NOMO-1 (cell line): ENCODE data around the gene MSH6.
A peak's percentile ranks its signal among the peaks of the same experiment; 100 is the strongest.

ENCODE experiments used
- DNase-seq, 2 experiments: peaks; one replicate each; lab custom pipeline; 2025; ENCODE audit not compliant: unreplicated experiment in 2 of 2; lab: John Stamatoyannopoulos, UW

Gene MSH6

DNA sequence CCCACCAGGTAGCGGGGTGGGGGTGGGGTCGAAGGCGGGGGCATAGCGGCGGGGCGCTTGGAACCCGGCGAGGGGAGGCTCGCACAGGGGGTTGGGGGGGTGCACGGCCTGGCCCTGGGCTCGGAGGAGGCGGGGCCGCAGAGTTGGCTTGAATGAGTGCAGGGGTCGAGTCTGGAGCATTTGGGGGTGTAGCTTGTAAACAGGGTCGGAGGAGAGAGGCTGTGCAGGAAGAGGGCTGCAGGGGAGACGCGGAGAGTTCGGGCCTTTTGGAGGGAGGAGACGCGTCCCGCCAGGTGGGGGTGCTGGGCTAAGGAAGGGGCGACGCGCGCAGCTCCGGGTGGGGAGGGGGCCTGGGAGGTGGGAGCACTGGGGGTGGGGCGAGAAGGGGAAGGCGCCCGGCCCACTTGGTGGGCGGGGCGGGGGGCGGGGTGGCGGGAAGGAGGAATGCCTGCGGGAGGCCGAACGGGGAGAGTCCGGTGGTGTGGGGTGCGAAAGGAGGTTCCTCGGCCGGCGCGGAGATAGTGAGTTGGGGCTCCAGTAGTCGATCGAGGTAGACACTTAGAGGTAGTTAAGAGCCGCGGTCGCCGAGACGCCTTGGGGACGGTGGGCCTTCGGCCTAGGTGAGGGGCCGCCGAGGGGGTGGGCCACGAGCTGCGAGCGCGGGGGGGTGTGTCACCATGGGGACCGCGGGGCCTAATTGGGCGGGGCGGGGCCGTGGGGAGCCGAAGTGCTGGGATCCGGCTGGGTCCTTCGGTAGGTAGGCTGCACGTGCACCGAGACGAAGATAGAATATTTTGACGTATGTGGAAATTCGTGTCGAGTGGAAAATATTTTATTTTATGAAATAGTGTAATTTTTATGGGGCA, 774 bp downstream of the MSH6 start:
- peak; percentile 44 to 67 for DNase-seq

DNA sequence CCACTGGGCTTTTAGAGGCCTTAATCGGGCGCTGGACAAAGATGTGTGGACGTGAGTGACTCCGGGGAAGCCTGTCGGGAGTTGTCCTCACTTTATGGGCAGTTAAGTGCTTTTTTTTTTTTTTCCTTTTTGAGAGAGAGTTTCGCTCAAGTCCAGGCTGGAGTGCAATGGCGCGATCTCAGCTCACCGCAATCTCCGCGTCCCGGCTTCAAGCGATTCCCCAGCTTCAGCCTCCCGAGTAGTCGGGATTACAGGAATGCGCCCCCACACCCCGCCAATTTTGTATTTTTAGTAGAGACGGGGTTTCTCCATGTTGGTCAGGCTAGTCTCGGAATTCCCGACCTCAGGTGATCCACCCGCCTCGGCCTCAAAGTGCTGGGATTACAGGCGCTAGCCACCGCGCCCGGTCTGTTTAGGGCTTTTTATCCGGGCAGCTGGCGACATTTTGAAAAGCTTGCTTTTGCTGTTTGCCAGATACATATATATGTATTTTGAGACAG, 1.5 kb downstream of the MSH6 start:
- no peak for DNase-seq

DNA sequence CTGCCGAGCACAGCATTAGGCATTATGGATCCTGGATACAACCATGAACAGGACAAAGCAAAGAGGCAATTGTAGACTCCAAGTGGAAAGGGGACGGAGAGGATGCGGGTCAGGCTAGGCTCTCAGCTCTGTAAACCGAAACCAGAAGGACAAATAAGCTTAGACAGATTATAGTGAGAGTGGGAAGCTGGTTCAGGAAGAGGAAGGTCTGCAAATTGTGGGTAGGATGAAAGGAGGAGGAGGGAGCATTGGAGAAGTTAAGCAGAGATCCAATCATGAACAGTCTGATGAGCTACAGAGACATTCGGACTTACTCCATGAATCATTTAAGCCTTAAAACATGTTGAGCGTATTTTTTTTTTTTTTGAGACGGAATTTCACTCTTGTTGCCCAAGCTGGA, 3.0 kb downstream of the MSH6 start:
- peak; percentile 30 to 75 for DNase-seq

GRCh38 chr2:47796090-47796697, 13.2 kb downstream of the MSH6 start:
- no peak for DNase-seq

DNA sequence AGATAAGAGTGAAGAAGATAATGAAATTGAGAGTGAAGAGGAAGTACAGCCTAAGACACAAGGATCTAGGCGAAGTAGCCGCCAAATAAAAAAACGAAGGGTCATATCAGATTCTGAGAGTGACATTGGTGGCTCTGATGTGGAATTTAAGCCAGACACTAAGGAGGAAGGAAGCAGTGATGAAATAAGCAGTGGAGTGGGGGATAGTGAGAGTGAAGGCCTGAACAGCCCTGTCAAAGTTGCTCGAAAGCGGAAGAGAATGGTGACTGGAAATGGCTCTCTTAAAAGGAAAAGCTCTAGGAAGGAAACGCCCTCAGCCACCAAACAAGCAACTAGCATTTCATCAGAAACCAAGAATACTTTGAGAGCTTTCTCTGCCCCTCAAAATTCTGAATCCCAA, 15.7 kb downstream of the MSH6 start:
- peak; percentile 90 for DNase-seq

DNA sequence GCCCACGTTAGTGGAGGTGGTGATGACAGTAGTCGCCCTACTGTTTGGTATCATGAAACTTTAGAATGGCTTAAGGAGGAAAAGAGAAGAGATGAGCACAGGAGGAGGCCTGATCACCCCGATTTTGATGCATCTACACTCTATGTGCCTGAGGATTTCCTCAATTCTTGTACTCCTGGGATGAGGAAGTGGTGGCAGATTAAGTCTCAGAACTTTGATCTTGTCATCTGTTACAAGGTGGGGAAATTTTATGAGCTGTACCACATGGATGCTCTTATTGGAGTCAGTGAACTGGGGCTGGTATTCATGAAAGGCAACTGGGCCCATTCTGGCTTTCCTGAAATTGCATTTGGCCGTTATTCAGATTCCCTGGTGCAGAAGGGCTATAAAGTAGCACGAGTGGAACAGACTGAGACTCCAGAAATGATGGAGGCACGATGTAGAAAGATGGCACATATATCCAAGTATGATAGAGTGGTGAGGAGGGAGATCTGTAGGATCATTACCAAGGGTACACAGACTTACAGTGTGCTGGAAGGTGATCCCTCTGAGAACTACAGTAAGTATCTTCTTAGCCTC, 16.2 kb downstream of the MSH6 start:
- peak in 1 of 2 experiments; percentile 34 for DNase-seq

DNA sequence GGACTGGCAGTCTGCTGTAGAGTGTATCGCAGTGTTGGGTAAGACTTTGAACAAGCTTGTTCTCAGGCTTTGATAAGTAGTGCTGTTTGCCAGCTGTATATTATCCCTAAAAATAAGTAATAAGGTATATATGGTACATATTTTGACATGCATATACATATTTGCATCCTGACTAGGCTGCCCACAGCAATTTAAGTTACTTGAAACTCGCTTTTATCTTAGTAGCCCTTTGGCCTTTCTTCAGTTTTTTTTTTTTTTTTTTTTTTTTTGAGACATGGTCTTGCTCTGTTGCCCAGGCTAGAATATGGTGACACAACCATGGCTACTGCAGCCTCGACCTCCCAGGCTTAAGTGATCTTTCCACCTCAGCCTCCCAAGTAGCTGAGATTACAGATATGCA, 18.2 kb downstream of the MSH6 start:
- no peak for DNase-seq

DNA sequence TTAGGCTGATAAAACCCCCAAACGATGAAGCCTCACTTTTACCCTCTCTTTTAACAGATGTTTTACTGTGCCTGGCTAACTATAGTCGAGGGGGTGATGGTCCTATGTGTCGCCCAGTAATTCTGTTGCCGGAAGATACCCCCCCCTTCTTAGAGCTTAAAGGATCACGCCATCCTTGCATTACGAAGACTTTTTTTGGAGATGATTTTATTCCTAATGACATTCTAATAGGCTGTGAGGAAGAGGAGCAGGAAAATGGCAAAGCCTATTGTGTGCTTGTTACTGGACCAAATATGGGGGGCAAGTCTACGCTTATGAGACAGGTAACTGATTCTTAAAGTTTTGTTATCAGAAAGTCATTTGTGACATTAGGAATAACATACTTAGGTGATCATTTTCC, 20.4 kb downstream of the MSH6 start:
- no peak for DNase-seq

- no peak for DNase-seq
Observed at GRCh38 chr2:47803770-47804169, 20.8 kb downstream of the MSH6 start.

- DNase-seq, result no peak
Observed at GRCh38 chr2:47805850-47806249, 22.9 kb downstream of the MSH6 start.

DNA sequence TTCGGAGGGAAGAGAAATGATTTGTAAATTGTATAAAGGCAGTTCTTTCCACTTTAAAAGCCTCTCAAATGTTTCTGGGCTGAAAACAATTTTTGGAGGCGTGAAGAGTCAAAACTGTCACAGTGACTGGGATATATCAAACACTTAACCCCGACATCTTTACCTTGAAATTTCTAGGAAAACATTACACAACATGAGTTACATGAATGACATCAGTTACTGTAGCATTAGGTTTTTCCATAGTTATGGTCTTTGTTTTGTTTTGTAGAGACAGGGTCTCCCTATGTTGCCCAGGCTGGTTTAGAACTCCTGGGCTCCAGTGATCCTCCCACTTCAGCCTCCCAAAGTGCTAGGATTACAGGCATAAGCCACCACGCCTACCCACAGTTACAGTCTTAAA, 25.7 kb downstream of the MSH6 start:
- no peak for DNase-seq

DNA sequence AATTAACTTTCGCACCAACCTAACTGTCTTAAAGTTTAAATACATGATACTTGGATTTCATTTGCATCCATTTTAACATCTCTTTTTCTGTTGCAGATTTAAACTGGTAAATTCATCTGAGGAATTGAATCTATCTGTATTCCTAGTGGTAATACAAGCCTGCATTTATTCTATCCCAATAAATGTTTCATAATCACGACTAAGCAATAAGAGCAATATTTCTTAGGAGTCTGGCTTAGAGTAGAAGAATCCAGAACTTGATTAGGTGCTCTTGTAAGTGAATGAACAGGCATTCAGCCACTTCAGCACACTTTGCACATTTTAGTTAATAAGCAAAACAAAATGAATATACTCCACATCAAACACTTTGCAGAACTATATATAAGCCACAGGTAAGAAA, 27.0 kb downstream of the MSH6 start:
- DNase-seq, result no peak

DNA sequence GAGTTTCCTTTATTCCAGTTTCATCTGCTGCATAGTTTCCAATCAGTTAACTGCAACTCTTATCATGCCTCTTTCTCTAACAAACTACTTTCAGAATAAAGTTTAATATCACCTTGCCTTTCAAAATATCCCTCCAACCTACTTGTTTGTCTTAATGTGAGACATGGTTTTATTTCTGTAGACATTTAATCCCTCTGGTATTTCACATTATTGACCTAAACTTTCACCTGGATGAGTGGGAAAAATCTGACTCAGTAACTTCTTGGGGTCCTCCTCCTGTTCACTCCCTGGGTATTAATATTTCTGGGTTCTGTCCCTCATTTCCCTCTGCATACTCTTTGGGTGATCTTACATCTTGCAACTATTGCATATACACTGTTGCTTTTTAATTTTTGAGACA, 27.9 kb downstream of the MSH6 start:
- no peak for DNase-seq

GRCh38 chr2:47811668-47812067, 28.7 kb downstream of the MSH6 start:
- no peak for DNase-seq

DNA sequence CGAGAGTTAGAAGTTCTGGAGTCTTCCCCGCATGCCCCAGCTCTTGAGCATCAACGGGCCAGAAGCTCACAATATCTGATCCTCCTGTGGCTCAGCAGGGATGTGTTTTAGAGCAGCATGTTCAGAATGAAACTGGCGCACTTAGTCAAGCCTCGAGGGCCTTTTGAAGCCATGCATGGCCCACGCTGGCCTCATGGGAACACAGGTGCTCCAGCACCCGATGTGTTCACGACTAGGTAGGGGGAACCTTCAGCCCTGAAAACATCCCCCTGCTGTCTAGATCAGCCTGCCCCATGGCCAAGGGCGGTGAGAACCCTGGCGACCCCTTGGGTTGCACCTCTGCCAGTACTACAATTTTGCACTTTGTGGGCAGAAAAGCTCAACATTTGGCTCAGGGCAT, 32.8 kb downstream of the MSH6 start:
- no peak for DNase-seq

DNA sequence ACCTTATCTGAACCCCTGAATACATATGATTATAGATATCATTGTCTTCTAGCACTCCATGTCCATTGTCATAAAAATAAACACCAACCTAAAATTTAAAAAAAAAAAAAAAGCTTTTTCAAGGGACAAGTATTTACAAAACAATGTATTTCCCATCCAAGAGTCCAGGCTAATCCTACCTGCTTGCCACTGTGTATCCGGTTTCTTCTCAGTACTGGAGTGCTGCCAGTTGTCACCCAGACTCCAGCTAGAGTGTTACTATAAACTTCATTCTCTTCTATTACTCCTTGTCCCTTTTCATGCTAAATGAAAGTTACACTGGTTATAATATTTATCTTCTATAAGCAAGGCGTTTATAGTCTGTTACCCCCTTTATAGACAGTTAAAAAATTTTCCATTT, 35.8 kb downstream of the MSH6 start:
- DNase-seq, result no peak

- DNase-seq, result no peak
Observed at GRCh38 chr2:47819834-47820233, 36.9 kb downstream of the MSH6 start.

DNA sequence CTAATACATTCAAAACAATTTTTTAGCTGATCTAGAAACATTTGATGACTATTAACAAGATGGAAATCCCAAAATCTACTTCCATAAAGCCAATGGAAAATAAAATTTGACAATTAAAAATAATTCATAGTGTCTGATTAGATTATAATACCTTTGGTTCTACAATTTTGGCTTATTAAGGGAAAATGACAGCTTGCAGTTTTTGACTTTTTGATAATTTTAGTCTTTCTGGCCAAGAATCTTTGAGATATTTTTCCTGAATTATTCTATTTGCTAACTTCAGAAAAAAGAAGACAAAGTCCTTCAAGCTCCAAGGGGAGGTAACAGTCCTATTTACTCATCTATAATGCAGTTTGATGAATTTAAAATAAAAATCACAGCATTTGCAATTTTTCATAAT, 39.6 kb downstream of the MSH6 start:
- no peak for DNase-seq

- no peak for DNase-seq
Observed at GRCh38 chr2:47833516-47833968, 50.6 kb downstream of the MSH6 start.

DNA sequence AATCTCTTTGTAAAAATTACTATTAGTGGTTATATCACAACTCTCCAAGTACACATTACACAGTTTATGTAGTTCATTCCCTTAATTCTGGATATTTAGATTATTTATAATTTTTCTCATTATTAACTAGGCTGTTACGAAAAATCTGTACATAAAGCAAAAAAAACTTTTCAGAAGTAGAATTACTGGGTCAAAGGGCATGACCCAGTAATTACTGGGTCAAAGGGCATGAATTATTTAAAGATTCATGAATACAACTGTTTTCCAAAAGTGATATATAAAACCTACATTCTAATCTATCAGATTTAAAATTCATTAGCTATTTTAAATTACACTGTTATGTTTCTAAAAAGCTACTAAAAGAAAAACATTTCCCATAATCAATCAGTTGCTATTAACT, 55.3 kb downstream of the MSH6 start:
- DNase-seq, result no peak

GRCh38 chr2:47838686-47839085, 55.7 kb downstream of the MSH6 start:
- DNase-seq, result no peak

DNA sequence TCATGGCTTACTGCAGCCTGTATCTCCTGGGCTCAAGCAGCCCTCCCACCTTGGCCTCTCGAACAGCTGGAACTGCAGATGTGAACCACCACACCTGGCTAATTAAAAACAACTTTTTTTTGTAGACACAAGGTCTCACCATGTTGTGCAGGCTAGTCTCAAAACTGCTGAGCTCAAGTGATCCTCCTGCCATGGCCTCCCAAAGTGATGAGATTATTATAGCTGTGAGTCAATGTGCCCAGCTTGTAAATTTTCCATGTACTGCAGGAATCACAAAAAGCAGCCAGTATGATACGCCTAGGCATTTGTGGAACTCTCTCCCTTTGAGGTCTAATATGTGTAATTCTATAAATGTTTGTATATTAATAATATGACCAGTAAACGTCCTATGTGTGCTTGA, 59.9 kb downstream of the MSH6 start:
- no peak for DNase-seq
